Forelimb muscle (tissue), 1 donor: ENCODE data around the gene IMPA2. TPM values are rescaled to one million over a fixed set of nuclear protein-coding genes. Genes with fewer than 3 reads are reported as not detected.
"Not testable (repeated sequence)": the region's sequence is repeated elsewhere in the genome, so short reads cannot be mapped to it uniquely, and the experiment has no call there.

ENCODE experiments used
- DNase-seq: peaks from one replicate; pipeline ENCODE4 v3.0.0-alpha.2; 2013; ENCODE audit warnings: low read depth
- polyA plus RNA-seq: library from polyadenylated mRNA; unstranded; fragments of 120-200 nt; gene quantifications from one replicate; pipeline ENCODE4 v1.2.1, GENCODE V29; 2013; ENCODE audit not compliant: insufficient read length

IMPA2 gene
- polyA plus RNA-seq, 1 donor = 20.9 TPM

DNA sequence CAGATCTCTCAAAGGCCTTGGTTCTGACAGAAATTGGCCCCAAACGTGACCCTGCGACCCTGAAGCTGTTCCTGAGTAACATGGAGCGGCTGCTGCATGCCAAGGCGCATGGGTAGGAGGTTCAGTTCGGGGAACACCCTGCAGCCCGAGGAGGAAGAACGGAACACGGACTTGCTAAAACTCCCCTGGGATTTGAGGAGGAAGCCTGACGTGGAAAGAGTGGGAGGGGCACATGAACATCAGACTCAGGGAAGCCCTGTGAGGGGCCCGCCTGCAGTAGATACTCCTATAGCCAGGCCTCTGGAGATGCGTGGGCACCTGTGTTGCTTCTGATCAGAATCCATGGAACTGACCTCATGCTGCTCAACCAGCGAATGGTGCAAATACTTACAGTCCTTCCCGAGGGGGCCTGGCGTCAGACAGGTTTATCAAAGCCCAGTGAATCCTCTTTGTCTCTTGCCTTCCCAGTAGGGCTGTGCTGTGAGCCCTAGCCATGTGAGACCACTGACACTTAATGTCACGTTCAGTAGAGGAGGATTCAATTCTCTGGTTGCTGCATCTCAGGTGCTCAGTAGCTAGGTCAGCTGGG, 46.8 kb downstream of the IMPA2 start:
- DNase-seq = no peak

DNA sequence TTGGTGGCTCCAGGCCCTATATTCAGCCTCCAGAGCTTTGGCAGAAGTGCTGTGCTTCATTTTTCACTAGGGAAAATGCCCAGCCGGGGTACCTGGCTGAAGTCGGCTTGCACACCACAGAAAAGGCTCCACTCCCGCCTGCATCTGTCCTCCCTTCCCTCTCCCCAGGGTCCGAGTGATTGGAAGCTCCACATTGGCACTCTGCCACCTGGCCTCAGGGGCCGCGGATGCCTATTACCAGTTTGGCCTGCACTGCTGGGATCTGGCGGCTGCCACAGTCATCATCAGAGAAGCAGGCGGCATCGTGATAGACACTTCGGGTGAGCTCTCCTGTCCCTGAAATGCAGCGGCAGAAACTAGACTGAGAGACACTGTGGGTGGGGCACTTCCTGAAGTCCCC, 47.4 kb downstream of the IMPA2 start:
- DNase-seq = no peak

DNA sequence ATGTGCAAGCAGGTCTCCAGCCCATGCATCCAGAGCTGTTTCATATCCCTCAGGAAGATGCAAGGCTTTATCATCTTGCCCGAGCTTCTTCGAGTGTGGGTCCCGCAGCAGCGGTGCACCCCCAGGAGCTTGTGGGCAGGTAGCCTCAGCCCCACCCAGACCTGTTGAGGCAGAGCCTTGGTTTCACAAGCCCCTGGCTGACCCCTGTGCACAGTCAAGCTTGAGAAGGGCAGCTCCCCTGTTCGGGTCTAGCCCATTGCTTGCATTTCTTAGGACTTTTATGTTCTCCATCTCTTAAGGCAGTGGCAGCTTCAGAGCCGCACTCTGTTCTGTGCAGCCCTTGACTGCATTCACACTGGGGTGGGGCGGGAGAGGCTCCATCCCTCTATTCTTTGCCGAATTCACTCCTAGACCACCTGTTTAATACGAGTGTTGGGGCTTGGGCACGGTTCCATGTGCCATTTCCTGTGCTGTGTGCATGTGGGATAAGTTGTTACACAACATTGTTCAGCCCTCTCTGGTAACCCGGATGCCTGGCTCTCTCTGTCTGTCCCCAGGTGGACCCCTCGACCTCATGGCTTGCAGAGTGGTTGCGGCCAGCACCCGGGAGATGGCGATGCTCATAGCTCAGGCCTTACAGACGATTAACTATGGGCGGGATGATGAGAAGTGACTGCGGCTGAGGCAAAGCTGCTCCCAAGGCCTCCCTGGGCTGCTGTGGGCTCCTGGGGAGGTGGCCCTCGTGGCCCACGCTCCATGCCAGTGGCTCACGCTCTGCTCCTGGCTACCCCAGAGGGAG, 48.7 kb downstream of the IMPA2 start:
- DNase-seq = no peak

DNA sequence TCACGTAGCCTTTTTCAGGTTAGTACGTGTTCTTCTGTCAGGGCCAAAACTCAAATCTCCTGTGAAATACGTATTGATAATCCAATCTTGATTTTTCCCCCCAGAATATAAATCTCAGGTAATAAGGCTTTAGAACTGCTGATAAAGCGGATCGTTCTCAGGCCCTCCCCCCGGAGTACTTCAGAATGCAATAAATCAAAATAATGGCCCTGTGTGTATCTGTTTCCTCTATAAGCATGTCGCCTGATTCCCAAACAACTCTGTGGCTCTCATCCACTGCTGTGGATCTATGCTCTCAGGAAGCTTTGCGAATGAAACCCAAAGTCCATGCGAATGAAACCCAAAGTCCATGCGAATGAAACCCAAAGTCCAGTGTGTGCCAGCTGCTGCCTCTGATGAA, 49.4 kb downstream of the IMPA2 start:
- DNase-seq = no peak

DNA sequence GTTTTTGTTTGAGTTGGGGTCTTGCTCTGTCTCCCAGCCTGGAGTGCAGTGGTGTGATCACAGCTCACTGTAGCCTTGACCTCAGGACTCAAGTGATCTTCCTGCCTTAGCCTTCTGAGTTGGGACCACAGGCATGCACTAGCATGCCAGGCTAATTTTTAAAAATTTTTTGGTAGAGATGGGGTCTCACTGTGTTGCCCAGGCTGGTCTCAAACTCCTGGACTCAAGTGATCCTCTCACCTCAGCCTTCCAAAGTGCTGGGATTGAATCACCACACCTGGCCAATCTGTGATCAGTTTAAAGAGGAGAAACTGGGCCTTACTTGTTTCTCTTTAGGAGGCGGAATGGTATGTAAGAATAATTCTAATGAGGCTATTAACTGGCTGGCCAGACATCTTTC, 49.9 kb downstream of the IMPA2 start:
- DNase-seq = no peak

DNA sequence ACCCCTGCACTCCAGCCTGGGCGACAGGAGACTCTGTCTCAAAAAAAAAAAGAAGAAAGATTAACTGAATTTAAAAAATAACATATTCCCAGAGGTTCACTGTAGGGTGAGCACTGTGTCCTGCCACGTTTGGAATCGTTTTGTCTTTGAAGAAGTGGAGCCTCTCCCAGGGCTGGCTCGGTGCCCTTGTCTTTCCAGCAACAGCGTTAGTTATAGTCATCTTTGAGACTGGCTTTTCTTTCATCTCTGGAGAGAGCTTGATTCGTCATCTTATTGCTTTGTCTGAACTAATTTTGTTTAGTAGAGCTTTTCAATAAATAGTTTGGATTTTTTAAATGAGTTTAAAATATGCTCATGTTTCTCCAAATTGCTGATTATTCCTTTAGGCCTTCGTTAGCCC, 50.5 kb downstream of the IMPA2 start:
- peak; percentile 13 for DNase-seq

DNA sequence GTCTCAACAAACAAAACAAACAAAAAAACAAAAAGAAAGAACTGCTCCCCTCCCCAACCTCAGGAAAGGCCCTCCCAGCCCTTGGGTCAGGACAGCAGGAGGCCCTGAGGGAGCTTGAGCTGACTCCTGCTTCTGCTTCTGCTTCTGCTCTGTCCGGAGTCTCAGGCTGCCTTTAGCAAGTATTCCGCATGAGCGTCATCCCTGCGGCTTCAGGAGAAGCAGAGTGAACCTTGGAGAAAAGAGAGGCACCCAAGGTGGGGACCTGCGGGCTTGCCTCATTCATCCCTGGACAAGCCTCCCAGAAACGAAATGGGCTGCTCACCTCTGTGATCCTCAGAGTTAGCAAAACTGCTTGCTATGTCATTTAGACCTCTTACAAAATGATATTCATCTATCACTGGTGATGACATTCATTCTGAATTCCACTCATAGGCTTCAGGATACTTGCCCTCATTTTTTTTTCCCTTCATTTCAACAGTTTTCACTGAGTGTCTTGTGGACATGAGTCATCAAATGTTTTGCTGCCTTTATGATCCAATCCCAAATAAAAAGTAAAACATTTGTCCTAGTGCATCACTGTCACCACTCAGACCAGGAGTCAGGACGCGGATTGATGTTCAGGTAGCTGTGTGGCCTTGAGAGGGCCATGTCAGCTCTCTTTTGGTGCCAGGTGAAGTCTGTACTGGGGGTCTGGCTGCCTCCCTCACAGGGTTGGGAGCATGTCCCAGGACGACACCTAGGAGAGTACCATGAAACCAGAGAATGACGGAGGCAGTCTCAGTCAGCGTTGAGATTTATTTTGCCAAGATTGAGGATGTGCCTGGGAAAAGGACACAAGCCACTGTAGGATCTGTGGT, 51.7 kb downstream of the IMPA2 start:
- DNase-seq = no peak

DNA sequence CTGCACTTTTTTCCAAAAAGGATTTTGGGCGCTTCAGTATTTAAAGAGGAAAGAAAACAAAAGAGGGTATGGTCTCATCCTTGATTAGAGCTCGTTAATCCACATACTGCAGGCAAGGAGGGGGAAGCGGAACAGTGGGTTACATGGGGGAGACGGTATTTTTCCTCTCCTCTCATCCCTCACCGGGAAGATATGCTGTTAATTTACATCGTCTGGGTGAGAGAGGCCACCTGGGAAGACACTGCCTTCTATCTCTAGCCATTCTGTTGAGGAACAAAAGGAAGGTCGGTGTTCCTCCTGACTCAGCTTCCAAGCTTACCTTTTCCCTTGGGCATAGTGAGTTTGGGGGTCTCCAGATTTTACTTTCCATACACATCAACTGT, 52.3 kb downstream of the IMPA2 start:
- no peak for DNase-seq

DNA sequence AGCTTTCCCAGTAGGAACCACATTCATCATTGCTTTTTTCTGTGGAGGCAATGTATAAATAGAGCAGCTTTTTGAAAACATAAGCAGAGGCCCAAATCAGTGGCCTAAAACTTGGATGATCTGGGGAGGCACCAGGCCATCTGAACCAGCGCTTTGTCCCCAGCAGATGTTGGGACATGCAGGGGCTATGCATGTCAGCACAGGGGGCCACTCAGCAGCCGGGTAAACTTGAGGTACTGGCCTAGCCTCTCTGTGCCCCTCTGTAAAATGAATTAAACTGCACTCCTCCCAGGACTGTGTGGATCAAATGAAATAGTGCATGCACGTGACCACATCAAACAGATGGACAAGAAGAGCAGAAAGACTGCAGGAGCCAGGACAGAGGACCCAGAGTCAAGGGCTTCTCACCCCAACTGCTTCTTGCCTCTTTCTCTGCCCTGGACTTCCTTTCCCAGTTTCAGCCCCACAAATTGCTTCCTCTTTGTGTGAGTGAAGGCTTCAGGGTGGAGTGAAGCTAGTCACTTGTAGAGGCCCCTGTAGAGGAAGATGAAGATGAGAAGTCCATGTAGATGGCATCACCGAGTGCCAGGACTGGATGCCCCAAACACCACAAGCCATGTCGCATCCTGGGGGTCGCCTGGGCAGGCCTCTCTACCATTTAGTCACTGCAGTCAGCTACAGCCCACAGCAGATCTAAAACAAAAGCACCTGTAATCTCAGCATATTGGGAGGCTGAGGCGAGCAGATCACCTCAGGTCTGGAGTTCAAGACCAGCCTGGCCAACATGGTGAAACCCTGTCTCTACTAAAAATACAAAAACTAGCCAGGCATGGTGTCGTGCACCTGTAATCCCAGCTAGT, 53.2 kb downstream of the IMPA2 start:
- DNase-seq = no peak

DNA sequence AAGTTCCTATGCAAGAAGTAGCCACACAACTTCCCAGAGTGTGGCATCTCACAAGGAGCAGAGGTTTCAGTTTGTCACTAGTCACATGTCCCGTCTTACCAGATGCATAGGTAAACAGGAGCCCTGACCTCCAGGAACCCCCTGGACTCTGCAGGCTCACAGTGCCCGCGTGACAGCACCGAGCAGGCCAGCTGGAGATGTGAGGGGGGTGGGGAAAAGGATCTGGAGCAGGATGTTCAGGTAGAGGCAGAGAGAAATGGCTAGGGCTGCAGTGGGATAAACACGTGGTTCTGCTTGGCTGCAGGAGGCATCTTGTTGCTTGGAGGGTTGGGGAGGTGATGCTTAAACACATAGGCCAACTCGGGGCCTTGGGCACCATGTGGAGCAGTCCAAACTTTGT, 54.2 kb downstream of the IMPA2 start:
- DNase-seq = no peak

DNA sequence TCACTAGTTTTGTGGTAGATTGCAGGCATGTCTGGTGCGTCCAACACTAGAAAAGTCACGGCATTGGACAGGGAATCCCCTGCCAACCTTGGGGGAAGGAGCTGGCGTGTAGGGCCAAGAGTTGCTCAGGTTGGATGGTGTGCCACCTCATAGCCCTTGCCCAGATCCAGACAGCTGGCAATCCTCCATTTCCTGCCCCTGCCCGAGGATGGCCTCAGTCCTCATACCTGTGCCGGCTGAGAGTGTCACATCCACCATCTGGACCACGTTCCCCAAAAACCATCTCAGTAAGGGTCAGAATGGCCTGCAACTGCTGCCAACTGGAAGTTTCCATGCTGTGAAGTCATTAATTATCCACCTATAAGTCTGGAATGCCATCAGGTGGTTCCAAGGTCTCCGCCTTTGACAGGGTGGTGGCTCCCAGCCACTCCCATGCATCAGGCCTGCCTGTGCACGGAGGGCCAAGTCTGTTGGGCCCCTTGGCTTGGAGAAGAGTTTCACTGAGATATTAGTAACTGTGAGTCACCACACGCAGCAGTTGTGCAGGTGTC, 55.0 kb downstream of the IMPA2 start:
- no peak for DNase-seq

DNA sequence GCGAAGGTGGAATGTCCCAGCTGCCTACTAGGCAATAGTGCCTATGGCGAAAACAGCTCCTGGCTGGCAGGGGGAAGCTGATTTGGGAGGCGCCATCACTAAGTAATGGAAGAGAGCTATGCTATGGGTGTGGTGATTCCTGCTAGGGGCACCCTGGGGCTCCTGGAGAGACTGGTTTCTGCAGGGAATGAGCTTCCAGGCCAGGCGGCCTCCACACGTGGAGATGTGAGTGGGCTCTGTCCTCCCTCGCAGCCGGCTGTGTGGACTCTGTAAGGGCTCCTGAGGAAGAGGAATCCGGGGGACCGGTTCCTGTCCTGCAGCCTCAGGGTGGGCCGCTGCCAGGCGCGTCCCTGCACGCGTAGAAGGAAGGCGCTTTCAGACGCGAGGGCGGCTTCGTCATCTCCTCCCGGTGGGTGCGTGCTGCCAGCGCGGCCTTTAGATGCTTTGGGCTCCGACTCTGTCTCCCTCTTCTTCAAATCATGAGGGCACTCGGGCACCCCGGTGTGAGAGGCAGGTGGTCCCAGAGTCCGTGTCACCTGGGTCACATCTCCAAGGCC, 56.9 kb downstream of the IMPA2 start:
- DNase-seq = no peak

DNA sequence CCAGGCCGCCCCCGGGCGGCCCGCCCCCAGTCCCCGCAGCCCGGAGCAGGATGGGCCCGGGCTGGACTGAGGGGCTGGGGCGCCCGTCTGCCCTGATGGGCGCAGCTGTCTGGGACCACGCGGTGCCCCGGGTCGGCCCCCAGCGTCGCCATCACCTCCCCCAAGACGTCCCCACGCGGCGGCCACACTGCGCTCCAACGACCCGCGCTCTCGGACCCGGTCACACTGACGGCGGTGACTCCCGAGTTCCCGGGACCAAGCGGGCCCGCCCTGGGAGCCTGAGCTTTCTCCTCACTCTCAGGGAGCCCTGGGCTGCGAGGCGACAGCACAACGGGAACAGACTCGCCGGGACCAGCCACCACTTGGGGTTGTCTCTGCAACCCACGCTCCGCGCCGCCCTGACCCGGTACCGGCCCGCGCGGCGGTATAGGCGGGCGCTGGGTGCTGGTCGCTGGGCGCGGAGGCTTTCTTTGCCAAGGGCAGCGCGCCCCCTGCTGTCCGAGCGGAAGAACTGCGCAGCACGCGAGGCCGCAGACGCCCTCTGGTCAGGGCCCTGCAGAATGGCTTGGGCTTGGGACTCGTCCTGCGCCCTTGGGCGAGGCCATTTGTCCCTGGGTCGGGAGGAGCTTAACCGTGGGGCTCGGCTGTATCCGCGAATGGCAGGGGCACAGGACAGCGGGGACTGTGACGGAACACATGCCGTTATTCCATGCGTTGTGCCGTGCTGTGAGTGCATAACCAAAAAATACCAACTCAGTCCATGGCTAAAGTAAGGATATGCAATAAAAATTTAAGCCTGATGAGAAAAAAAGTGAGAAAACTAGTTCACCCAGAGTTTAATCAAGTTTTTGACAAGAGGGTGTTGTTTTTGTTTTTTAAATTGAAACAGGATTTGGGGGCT, 57.6 kb downstream of the IMPA2 start:
- peak; percentile 22 for DNase-seq

DNA sequence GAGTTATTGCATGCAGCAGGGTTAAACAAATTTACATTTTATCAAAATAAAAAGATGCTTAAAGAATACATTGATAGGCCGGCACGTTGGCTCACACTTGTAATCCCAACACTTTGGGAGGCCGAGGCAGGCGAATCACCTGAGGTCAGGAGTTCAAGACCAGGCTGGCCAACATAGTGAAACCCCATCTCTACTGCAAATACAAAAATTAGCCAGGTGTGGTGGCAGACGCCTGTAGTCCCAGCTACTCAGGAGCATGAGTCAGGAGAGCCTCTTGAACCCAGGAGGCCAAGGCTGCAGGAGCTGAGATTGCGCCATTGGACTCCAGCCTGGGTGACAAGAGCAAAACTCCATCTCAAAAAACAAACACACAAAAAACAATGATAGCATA, 58.2 kb downstream of the IMPA2 start:
- not testable (repeated sequence) for DNase-seq

DNA sequence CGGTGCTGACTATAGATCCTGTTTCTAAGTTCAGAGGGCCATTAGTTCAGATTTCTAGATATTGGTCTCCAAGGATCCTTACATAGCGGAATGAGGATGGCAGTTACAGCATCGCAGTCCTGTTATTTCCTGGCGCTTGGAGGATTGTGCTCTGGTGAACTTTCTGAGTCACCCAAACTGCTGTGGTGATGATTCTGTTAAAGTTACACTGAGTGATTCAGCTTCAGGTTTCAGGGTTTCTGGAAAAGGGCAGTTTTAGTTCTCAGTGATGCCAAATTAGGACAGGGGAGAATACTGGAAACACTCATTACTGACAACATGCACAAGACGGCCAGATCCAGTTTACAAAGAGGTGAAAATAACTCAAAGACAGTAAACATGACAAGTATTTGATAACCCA, 60.3 kb downstream of the IMPA2 start:
- no peak for DNase-seq

DNA sequence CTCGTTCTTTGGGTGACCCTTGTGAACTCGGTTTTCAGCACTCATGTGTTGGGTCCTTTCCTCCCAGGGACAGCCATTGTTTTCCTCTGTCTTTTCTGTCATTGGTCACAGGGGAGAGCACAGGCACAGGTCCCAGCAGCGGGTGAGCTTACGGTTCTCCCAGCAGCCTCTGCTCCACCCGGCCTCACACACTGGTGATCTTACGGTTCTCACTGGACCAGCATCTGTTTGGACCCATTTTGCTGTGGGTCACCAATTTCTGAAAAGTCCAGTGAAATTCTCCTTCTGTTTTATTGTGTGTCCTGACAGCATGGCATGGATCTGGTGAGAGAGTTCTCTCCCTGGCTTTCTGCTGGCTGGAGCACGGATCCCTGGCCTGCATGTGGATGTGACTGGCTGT, 62.5 kb downstream of the IMPA2 start:
- no peak for DNase-seq

DNA sequence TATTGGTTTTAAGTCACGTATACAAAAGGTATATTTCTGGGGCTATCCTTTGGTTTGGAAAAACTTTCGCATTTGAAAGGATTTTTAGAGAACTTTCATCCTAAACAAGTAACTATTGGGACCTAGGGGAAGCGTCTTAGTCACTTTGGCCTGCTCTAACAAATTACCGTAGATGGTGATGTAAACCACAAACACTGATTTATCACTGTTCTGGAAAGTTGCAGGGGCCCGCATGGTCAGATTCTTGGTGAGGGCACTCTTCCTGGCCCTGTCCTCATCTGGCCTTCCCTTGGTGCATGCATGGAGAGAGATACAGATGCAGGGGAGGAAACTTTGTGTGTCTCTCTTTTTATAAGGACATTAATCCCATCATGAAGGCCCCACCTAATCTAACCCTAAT, 63.3 kb downstream of the IMPA2 start:
- DNase-seq = no peak

DNA sequence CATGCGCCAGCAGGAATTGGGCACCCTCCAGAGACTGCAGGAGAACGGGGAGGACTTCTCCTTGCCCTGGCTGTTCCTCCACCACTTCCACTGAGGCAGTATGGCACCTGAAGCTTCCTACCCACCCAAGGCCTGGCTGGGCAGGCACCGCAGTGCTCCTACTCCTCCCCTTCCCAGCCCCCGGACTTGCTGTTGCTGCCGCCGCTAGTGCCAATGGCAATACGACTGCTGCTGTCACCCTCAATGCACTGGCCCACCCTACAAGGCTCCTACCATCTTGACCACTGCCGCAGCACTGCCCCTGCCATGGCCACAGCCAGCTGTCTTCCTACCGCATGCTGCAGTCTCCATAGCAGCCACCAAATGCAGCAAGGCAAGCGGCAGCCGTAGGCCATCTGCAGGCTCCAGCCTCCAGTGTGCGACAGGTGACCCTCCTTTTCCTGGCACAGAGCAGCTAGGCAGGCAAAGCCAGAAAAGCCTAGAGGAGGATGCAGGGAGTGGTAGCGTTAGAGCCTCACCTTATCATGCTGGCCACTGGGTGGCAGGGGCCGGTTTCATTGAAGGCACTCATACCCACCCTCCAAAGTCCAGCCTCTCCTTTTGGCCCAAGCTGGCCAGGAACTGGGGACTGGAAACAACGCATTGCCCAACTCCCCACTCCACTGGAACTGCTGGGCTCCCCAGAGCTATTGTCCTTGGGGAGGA, 64.9 kb downstream of the IMPA2 start:
- no peak for DNase-seq

DNA sequence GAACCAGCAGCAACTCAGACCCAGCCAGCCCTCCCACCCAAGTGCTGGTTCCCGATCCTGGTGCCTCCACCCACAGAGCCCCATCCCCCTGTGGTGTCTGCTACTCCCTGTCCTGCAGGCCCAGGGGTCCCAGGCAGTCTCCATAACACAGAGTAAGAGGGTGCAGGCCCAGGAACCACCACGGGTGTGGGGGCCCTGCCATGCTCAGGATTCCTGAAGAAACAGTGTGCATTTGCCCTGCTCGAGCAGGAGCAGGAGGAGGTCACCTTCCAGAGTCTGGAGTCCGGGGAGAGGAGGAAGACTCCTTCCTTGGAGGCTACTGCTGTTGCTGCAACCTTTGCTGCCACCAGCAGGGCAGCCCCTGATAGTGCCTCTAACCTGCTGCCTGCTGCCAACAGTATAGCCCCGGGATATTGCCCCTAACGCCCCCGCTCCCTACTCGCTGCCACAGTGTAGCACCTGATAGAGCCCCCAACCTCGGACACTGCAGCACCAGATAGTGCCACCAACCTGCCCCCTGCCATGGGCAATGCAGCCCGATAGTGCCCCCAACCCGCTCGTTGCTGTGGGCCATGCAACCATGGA, 65.5 kb downstream of the IMPA2 start:
- DNase-seq = no peak
